ENCODE results near the gene PCED1B.

DNA sequence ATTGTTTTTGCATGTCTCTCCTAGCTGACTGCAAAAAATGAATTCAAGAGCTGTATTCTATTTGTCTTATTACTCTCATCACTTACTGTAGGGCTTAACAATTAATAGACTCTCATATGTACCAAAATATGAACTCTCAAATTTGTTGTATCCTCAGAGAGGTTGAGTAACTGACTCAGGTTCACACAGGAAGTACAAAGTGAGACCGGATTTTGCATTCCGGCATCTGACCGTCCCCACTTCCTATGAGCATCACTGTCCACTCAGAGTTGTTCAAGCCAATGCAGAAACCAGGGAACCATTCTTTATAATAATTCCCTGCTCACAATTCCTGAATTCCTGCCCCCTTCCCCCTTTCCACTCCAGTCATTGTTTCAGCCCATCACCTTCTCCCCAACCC lies 113.6 kb downstream of the PCED1B start:
- no peak for TF ChIP-seq POLR2A (IDR thresholded peaks at IDR 0.05)
- TF ChIP-seq, protein P1, sequence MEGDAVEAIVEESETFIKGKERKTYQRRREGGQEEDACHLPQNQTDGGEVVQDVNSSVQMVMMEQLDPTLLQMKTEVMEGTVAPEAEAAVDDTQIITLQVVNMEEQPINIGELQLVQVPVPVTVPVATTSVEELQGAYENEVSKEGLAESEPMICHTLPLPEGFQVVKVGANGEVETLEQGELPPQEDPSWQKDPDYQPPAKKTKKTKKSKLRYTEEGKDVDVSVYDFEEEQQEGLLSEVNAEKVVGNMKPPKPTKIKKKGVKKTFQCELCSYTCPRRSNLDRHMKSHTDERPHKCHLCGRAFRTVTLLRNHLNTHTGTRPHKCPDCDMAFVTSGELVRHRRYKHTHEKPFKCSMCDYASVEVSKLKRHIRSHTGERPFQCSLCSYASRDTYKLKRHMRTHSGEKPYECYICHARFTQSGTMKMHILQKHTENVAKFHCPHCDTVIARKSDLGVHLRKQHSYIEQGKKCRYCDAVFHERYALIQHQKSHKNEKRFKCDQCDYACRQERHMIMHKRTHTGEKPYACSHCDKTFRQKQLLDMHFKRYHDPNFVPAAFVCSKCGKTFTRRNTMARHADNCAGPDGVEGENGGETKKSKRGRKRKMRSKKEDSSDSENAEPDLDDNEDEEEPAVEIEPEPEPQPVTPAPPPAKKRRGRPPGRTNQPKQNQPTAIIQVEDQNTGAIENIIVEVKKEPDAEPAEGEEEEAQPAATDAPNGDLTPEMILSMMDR (IDR thresholded peaks at IDR 0.05), result no peak
